ENCODE results near the gene RGS14.
"Not testable (repeated sequence)": the region's sequence is repeated elsewhere in the genome, so short reads cannot be mapped to it uniquely, and the experiment has no call there.

RGS14 gene

DNA sequence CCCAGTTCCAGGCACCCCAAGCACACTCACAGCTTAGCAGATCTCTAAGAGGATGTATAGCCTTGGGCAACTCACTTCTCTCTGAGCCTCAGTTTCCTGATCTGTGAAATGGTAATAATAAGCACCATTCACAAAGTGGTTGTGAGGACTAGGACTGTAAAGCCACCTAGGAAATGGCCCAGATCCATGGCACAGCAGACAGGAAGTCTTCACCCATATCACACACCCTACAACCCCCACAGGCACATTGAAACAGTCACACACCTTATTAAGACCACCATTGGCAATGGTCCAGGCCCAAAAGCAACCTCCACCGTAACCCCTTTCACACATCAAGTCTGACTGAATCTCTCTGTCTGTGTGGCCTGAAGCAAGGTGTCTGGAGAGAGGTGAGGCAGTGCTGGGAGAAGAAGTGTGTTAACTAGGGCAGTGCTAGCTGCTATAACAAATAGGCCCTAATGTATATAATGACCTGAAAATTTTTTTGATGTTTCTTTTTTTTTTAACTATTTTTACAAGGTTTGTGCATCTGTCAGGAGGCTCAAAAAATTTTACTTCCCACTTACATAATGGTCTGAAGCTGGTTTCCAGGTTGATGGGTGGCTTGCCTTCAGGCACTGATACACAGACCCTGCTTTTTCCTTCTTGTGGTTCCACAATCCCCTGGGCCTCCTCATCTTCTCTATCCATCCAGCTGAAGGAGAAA lies 2.4 kb upstream of the RGS14 start:
- TF ChIP-seq, protein P1, sequence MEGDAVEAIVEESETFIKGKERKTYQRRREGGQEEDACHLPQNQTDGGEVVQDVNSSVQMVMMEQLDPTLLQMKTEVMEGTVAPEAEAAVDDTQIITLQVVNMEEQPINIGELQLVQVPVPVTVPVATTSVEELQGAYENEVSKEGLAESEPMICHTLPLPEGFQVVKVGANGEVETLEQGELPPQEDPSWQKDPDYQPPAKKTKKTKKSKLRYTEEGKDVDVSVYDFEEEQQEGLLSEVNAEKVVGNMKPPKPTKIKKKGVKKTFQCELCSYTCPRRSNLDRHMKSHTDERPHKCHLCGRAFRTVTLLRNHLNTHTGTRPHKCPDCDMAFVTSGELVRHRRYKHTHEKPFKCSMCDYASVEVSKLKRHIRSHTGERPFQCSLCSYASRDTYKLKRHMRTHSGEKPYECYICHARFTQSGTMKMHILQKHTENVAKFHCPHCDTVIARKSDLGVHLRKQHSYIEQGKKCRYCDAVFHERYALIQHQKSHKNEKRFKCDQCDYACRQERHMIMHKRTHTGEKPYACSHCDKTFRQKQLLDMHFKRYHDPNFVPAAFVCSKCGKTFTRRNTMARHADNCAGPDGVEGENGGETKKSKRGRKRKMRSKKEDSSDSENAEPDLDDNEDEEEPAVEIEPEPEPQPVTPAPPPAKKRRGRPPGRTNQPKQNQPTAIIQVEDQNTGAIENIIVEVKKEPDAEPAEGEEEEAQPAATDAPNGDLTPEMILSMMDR (IDR thresholded peaks at IDR 0.05; ENCODE audit: control insufficient read depth, insufficient read depth, low read depth, low read length, missing control alignments) = no peak
- H3K4me3 ChIP-seq (ENCODE audit: control insufficient read depth, low read depth, low read length) = no peak overlapping the region
- DNase-seq (ENCODE audit: low read depth) = no peak

DNA sequence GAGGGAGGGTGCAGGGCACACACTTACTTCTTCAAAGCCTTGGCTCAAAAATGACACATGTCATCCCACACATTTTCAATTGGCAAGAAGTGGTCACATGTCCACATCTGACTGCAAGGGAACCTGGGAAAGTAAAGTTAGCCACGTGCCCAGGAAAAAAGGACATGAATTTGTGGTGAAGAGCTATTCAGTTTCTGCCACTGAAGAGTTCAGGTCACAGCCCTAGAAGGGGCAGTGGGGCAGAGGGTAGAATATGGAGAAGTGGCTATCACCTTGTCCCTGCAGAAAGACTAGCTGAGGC lies 1.9 kb upstream of the RGS14 start:
- DNase-seq (ENCODE audit: low read depth) = no peak
- TF ChIP-seq, protein P1 (IDR thresholded peaks at IDR 0.05; ENCODE audit: control insufficient read depth, insufficient read depth, low read depth, low read length, missing control alignments) = no peak
- no peak overlapping the region for H3K4me3 ChIP-seq (ENCODE audit: control insufficient read depth, low read depth, low read length)

DNA sequence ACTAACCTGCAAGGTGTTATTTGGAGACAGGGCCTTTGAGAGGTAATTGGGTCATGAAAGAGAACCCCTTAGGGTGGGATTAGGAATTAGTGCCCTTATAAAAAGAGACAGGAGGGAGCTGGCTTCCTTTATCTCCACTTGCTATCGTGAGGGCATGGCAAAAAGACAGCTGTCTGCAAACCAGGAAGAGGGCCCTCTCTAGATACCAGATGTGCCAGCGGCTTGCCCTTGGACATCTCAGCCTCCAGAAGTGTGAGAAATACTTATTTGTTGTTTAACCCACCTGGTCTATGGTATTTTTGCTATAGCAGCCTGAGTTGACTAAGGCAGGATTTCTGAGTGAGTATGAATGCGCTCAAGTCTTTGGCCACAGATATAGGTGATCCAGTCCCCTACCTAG lies 978 bp upstream of the RGS14 start:
- TF ChIP-seq, protein P1 (IDR thresholded peaks at IDR 0.05; ENCODE audit: control insufficient read depth, insufficient read depth, low read depth, low read length, missing control alignments) = no peak
- H3K4me3 ChIP-seq (ENCODE audit: control insufficient read depth, low read depth, low read length) = no peak overlapping the region
- DNase-seq (ENCODE audit: low read depth) = no peak

DNA sequence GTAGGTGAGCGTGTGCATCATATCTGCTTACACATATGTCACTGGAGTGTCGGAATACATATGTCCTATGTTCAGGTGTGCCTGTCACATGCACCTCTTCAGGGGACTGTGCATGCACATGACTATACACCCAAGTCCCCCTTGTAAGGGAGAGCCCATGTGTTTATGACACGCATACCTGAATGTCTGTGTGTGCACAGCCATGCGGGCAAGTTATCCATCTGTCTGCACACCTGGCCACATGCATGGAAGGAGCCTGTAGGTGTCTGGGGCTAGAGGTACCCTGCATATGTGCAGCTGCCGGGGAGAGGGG lies 622 bp upstream of the RGS14 start:
- TF ChIP-seq, protein P1 (IDR thresholded peaks at IDR 0.05; ENCODE audit: control insufficient read depth, insufficient read depth, low read depth, low read length, missing control alignments) = no peak
- H3K4me3 ChIP-seq (ENCODE audit: control insufficient read depth, low read depth, low read length) = no peak overlapping the region
- DNase-seq (ENCODE audit: low read depth) = no peak

DNA sequence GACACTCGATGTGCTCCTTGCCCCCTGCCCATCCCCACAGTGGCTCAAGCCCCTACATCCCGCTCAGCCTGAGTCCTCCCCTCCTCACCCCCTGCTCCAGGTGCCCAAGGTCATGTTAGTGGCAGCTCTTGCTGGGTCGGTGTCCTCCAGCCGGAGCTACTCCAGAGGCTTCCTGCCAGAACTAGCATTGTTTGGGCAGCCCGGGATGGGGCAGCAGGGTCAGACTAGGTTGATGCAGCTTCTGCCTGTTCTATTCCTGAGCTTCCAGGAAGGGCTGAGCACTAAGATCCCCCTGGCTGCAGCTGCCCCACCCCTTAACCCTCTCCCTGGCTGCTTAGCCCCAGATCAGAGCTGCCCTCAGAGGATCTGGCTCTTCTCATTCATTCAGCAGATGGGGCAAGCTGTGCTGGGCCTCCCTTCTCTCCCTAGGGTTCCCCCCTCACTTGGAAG lies 671 bp downstream of the RGS14 start:
- no peak overlapping the region for H3K4me3 ChIP-seq (ENCODE audit: control insufficient read depth, low read depth, low read length)

DNA sequence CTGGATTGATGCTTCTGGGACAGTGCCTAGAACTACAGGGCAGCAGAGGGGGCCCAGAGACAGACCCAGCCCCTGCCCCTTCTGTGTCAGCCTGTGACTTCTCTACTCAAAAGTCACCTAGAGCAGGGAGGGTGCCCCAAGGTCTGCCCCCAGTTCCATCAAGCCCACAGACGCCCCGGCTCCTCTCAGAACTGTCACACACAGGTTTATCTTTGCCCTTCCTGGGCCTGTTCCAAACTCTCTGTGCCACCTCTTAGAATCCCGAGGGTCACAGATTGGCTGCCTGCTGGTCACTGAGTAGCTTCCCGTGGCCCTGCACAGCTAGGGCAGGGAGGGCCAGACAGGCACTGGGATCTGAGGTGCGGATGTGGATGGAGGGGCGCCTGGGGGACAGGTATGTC lies 1.7 kb downstream of the RGS14 start:
- DNase-seq (ENCODE audit: low read depth) = no peak
- TF ChIP-seq, protein P1 (IDR thresholded peaks at IDR 0.05; ENCODE audit: control insufficient read depth, insufficient read depth, low read depth, low read length, missing control alignments) = no peak
- H3K4me3 ChIP-seq (ENCODE audit: control insufficient read depth, low read depth, low read length) = no peak overlapping the region

More for the DNA sequence above, 671 bp downstream of the RGS14 start:
- DNase-seq (ENCODE audit: low read depth) = no peak
- TF ChIP-seq, protein P1 (IDR thresholded peaks at IDR 0.05; ENCODE audit: control insufficient read depth, insufficient read depth, low read depth, low read length, missing control alignments) = no peak

DNA sequence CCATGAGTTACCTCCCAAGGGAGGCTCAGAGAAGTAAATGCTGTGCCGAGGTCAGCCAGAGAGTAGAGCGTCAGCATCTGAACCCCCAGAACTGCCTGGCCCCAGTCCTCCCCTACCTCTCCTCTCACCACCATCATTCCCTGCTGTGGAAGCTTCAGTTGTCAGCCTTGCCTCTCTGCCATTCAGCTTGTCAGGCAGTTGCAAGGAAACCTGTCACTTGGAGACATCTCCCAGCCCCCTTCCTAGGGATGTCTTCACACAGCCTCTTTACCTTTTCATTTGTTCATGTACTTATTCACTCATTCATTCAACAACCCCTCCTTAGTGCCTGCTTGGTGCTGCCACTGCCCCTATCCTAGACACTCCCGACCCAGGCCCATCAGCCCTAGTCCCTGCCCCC lies 2.1 kb downstream of the RGS14 start:
- TF ChIP-seq, protein P1 (IDR thresholded peaks at IDR 0.05; ENCODE audit: control insufficient read depth, insufficient read depth, low read depth, low read length, missing control alignments) = no peak
- DNase-seq (ENCODE audit: low read depth) = no peak
- no peak overlapping the region for H3K4me3 ChIP-seq (ENCODE audit: control insufficient read depth, low read depth, low read length)

DNA sequence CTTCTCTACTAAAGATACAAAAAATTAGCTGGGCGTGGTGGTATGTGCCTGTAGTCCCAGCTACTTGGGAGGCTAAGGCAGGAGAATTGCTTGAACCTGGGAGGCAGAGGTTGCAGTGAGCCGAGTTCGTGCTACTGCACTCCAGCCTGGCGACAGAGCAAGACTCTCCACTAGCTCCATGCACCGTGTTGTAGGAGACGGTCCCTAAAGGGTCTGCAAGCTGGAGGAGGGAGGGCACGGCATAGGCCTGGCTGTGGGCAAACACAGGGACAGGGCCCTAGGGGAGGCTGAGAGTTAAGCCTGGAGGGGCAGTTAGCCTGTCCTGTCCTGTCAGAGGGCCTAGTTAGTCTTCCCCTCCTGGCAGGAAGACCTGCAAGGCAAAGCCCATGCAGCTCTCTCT lies 3.0 kb downstream of the RGS14 start:
- H3K4me3 ChIP-seq (ENCODE audit: control insufficient read depth, low read depth, low read length); DNase-seq (ENCODE audit: low read depth): not testable (repeated sequence)

Data from AG09309 (cell line).